Right ventricle myocardium superior (tissue), 1 donor: ENCODE results near the gene DAD1. TPM values are rescaled to one million over a fixed set of nuclear protein-coding genes. Genes with fewer than 3 reads are reported as not detected.
A peak's percentile ranks its signal among the peaks of the same experiment; 100 is the strongest.
"Not testable (repeated sequence)": the region's sequence is repeated elsewhere in the genome, so short reads cannot be mapped to it uniquely, and the experiment has no call there.

Source experiments
- ATAC-seq: fragments of 200-7000 bp; cut with Tn5 transposase; one replicate; pipeline ENCODE4 v1.9.1; 2020; ENCODE audit warnings: mild to moderate bottlenecking; ENCODE audit not compliant: poor library complexity
- DNase-seq: peaks from one replicate; pipeline ENCODE4 v3.0.0-alpha.2; 2020
- intact Hi-C: fragments of 100-400 bp; cut with DNase I; formaldehyde crosslinking; loops from one replicate; pipeline ENCODE4 v1.11.2; 2022
- total RNA-seq: library from RNA; stranded (reverse); fragmentation: NEBNext Ultra II Directional; extraction: Animal tissue kit (Norgen Biotek cat#: 25700); gene quantifications from one replicate; pipeline ENCODE4 v1.2.1, GENCODE V29; 2021
- donor health status: DM: no; HTN: yes; CAD: no; lungs with severe emphysema.

DAD1 gene
- total RNA-seq, 1 donor from 2014 or later: 124 TPM

- DNase-seq (no peak), ATAC-seq (no peak)
- intact Hi-C loops: no loop called here
These were observed 13.0 kb upstream of the DAD1 start for GRCh38 chr14:22601996-22602395.

DNA sequence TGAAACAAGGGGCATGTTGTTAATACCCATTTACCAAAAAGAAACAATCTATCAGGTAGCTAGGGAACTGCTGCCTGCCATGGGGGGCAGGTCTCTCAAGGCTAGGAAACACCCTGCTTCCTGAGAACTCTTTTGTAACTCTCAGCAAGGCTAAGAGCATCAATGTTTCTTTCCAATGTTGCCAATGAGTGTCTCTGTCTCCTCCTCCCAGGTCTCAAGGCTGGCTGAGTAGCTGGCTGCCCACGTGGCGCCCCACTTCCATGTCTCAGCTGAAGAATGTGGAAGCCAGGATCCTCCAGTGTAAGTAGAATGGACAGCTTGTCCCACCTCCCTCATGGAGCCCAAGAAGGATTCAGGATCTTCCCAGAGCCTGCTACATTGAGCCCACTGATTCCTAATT is 12.4 kb upstream of the DAD1 start:
- intact Hi-C loops: no loop called here
- ATAC-seq (no peak), DNase-seq (no peak)

DNA sequence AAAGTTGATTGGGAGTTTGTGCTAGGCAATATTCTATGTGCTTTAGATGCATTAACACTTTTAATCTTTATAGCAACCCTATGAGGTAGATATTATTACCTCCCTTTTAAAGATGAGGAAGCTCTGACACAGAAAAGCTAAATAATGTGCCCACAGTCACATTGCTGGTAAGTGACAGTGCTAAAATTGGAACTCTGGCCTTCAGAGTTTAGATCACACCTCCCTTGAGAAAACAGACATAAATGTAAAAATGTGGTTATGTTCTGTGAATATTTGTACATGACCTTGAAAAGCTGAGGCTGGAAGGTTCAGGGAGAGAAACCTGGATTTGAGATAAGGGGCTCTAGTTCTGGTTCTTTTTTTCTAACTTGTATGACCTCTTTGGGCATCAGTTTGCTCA is 11.0 kb upstream of the DAD1 start:
- no peak for DNase-seq
- intact Hi-C loops: no loop called here
- ATAC-seq: no peak

GRCh38 chr14:22599349-22599748 is 10.3 kb upstream of the DAD1 start:
- DNase-seq (no peak), ATAC-seq (no peak)
- intact Hi-C loops: no loop called here

GRCh38 chr14:22598896-22599244 is 9.8 kb upstream of the DAD1 start:
- intact Hi-C loops: no loop called here
- ATAC-seq: peak; percentile 61
- DNase-seq: no peak

DNA sequence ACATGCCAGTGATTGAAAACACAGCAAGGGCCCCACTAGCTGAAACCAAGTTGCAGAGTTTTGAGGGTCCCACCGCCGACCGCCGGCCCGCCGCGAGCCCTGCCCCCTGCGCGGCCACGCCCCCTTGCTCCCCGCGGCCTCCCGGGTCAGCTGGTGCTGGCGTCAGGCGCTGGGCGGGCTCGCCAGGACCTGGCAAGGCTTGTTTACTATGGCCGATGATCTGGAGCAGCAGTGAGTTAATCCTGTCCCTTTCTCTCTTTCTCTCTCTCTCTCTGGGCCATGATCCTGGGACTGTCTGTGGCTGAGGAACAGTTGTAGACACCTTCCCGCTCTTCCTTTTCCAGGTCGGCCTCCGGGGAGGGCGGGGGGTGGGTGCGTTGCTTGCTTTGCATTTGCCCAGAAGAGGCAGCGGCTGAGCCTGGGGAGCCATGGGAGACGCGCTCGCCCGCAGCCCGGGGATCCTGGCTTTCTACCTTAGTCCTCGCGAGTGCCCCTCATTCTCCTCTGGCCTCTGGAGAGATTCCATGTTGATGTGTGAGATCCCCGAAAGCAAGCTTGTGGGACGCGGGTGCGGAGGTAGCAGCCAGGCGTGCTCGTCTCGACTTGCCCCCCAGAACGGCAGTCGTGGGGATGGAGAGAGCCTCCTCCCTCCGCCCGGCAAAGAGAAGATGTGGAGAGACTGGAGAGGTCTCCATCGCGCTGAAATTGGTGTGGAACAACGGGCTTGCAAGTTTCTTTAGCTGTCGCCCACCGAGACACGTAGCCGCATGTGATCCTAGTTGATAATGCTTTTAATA is 9.3 kb upstream of the DAD1 start, which contains the start of gene ABHD4:
Gene ABHD4 (plus strand): TSS at position 202 of the 797 bp plus-strand sequence. CDS start 7 bp downstream, at position 209.
- peak; percentile 92 for DNase-seq
- intact Hi-C loops: no loop called here
- ATAC-seq: peak; percentile 99

DNA sequence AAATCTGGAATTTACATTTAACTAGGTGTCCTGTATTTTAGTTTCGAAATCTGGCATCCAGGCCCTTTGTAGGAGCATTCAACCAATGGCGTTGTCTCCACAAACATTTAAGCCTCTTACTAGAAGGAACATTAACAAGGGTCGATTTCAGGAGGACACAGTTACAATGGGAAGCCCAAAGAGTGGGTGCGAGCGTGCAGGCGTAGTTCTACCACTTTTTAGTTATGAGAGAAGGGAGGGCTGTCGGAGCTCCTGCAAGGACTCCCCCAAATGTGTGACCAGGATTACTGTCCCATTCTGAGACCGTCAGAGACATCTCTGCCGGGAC is 8.7 kb upstream of the DAD1 start:
- ATAC-seq: peak; percentile 34
- no peak for DNase-seq
- intact Hi-C loops: no loop called here

GRCh38 chr14:22597265-22597664 is 8.2 kb upstream of the DAD1 start:
- intact Hi-C loops: no loop called here
- DNase-seq: no peak
- ATAC-seq: no peak

DNA sequence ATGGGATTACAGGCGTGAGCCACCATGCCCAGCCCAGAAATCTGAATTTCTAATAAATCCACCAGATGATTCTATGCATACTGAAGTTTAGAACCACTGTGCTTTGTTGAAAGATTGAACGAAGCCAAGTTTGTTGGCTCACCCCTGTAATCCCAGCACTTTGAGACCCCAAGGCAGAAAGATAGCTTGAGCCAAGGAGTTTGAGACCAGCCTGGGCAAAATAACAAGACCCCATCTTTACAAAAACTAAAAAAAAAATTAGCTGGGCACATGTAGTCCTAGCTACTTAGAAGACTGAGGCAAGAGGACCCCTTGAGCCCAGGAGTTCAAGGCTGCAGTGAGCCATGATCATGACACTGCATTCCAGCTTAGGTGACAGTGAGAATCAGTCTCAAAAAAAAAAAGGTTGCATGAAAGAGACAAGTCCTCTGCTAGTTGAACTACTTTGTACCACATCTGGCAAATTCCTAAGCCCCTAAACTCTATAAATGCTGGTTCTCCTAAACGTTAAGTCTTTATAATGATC is 7.4 kb upstream of the DAD1 start:
- DNase-seq: no peak
- intact Hi-C loops: no loop called here
- no peak for ATAC-seq

- DNase-seq (no peak), ATAC-seq (no peak)
- intact Hi-C loops: no loop called here
These were observed 5.2 kb upstream of the DAD1 start for GRCh38 chr14:22594156-22594716.

GRCh38 chr14:22593601-22594000 is 4.6 kb upstream of the DAD1 start:
- ATAC-seq (no peak), DNase-seq (no peak)
- intact Hi-C loops: no loop called here

DNA sequence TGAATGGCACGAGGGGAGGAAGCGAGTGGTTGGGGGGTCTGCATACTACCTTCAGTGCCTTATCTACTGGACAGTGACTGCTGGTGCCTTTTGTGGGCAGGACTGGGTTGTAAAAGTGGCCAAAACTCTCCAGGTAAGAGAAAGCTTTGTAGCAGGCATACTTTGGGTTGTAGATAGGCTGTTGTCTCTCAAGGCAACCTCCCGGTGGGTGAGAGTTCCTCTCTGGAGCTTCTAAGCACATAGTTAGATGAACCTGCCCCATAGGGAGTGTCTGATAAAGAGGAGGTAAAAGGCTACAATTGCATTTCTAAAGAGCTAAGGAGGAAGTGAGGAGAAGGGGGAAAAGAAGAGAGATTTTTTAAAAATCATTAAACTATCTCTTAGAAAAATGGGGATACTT is 4.2 kb upstream of the DAD1 start:
- no peak for DNase-seq
- intact Hi-C loops: no loop called here
- ATAC-seq: no peak

DNA sequence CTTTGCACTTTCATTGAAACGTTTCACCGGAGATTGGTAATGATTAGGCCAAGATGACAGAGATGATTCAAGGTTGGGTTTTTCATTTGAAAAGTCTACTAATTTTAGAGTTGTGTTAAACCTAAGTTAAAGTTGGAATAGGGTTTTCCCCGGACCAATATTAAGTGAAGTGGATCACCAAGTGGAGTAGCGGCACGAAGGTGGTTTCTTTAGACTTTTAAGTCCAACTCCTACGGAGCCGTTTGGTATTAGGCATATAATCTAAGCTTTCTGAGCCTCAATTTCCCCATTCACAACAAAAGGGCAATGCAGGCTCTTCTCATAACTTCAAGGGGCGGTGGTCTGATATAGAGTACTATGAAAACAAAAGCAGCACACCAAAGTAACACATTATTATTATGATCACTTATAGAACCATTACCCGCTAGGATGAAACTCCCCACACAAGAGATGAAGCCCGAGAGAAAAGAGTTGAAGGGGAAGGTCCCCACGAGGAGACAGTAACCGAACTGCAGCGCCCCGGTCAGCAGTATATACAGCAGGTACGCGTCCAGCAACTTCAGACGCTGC is 413 bp downstream of the DAD1 start:
- no peak for DNase-seq
- no peak for ATAC-seq

DNA sequence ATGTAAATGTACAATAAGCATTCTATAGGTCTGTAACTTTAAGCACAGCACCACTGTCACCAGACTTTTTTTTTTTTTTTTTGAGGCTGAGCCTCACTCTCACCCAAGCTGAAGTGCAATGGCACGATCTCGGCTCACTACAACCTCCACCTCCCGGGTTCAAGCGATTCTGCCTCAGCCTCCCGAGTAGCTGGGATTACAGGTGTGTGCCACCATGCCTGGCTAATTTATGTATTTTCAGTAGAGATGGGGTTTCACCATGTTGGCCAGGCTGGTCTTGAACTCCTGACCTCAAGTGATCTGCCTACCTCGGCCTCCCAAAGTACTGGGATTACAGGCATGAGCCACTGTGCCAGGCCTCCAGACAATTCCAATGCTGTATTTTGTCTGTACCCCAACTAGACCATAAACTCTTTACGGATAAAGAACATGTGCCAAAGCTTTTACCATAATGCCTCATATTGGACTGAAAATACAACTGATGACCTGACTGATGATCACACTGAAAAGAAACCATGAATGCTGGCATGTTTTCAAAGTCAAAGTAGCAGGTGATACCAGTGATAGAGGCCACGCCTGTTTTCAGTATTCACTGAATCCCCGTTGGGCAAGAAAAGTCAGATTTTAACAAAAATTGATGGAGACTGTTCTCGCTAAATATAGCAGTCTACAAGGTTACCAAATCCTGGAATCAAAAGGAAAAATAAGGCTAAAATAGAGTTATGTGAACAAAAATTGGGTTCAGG is 1.2 kb downstream of the DAD1 start:
- DNase-seq, ATAC-seq, intact Hi-C loops: not testable (repeated sequence)

More for the DNA sequence above, 413 bp downstream of the DAD1 start:
- intact Hi-C loops: no loop called here

GRCh38 chr14:22587247-22587646 is 1.8 kb downstream of the DAD1 start:
- intact Hi-C loops: no loop called here
- ATAC-seq (no peak), DNase-seq (no peak)

GRCh38 chr14:22583994-22584393 is 5.0 kb downstream of the DAD1 start:
- intact Hi-C loops: no loop called here
- DNase-seq (no peak), ATAC-seq (no peak)

GRCh38 chr14:22580625-22581024 is 8.4 kb downstream of the DAD1 start:
- intact Hi-C loops: no loop called here
- ATAC-seq (no peak), DNase-seq (no peak)

GRCh38 chr14:22579881-22580280 is 9.1 kb downstream of the DAD1 start:
- ATAC-seq (no peak), DNase-seq (no peak)
- intact Hi-C loops: no loop called here

DNA sequence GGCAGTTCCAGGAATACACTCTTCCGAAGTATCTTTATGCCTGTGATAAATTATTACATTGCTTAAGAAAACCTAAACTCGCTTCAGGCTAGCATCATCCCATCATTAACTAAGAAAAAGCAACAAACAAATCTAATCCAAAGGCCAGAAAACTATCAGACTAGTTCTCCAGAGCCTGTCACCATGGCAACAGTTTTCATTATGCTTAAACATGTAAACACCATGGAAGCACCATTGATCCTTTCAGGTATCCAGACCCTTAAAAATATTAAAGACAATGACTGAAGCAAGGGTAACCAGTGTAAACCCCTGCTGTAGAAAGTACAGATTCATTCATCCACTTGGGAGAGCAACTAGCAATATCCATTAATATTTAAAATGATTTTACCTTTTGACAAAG is 9.8 kb downstream of the DAD1 start:
- intact Hi-C loops: no loop called here
- DNase-seq (no peak), ATAC-seq (no peak)
